NCI-H1417 treated with DMSO at 0.1 percent for 48 hours (cell line): Measurements from ENCODE around the gene VPS13D.

Experiments used
- DNase-seq: peaks from one replicate; lab custom pipeline; 2025; lab: John Stamatoyannopoulos, UW

VPS13D gene

GRCh38 chr1:12553963-12554362 lies 324.1 kb downstream of the VPS13D start:
- DNase-seq, result no peak

DNA sequence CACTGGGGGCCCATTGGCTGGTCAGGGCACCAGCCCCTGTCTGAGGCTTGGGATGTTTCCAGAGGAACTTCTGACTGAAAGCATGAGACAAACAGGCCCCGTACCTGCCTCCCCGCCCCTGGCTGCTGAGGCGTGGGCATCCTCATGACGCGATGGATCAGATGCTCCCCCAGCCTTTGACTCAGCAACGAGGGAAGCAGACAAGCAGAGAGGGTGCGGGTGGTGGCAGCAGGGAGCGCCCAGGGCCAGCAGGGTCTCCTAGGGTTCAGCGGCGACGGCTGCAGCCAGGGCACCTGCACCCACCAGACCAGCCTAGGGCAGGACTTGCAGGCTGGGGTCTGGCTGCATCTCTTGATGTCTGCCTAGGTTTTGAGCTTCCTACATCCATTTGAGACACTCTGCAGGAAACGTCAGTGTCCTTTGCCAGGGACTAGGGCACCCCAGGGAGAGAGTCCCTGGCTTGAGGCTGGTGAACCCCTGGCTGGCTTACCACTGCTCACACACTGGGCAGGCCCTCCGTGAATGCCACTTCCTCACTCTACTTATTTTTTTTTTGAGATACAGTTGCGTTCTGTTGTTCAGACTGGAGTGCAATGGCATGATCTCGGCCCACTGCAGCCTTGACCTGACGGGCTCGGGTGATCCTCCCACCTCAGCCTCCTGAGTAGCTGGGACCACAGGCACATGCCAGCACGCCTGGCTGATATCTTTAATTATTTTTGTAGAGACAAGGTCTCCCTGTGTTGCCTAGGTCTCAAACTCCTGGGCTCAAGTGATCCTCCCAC lies 324.9 kb downstream of the VPS13D start:
- no peak for DNase-seq

DNA sequence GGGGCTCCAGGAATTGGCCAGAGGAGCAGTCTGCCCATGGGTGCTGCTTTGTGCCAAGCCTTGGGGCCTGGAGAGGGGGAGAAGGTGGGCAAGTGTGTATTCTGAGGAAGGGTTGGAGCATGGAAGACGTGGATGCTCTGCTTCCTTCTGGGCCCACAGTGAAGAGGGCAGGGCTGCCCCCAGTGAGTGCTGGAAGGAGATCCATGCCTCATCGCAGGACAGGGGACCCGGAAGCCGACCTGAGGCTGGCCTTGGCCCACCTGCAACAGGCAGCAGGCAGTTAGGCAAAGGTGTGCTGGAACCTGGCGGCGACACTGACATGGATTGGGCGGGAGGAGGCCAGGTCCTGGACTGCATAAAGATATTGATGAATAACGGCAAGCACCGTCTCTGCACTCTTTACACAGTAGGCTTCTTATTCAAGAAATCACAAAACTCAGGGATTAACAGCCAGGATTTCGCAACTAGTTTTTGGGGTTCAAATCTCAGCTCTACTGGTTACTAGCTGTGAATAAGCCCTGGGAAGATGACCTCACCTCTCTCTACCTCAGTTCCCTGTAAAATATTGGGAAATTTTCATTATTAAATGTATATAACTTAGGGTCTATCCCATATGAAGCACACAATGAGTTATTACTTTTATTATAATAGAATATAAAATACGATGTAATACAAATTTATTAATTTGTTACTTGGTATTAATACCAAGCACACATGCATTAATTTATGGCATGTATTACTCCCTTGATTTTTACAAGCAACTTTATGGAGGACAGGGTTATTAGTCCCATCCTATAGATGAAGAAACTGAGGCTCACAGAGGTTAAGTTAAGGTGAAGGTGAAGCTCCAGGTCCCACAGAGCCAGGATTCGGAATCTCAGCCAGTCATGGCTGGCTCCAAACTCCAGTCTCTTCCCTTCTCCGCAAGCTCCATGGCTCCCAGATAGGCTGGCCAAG lies 325.9 kb downstream of the VPS13D start:
- DNase-seq, result no peak

- no peak for DNase-seq
Measured at GRCh38 chr1:12556368-12556930, 326.6 kb downstream of the VPS13D start.

- DNase-seq, result no peak
Measured at GRCh38 chr1:12556957-12557935, 327.4 kb downstream of the VPS13D start.

DNA sequence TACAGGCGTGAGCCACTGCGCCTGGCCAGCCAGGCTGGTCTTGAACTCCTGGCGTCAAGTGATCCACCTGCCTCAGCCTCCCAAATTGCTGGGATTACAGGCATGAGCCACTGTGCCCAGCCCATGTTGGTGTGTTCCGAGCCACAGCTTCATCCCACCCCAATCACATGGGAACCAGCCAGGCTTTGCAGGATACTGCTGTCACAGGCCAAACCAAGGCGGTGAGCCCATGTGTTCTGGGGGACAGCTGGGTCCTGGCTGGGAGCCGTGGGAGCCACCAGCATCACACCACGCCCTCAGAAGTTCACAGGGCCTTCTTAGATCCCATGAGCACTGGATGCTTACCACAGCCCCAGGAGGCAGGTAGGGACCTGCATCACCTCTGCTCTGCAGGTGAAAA lies 331.3 kb downstream of the VPS13D start:
- no peak for DNase-seq
